Measurements from ENCODE around the gene YY1AP1.
"Not testable (repeated sequence)": the region's sequence is repeated elsewhere in the genome, so short reads cannot be mapped to it uniquely, and the experiment has no call there.

The YY1AP1 gene

GRCh38 chr1:155704414-155704813 is 15.8 kb upstream of the YY1AP1 start:
- H3K4me3 ChIP-seq (ENCODE audit: control insufficient read depth in 1 of 7, extremely low read depth in 1 of 7, insufficient read depth in 4 of 7, low read depth in 2 of 7, low read length in 6 of 7); H3K27ac ChIP-seq (ENCODE audit: insufficient read depth in 1 of 2, low read depth in 1 of 2, low read length in 2 of 2, poor library complexity in 1 of 2, severe bottlenecking in 2 of 2); H3K27me3 ChIP-seq (replicated peaks in 2 of 5; ENCODE audit: control insufficient read depth in 4 of 5, insufficient read depth in 5 of 5, low read length in 4 of 5); H3K9me3 ChIP-seq (ENCODE audit: control extremely low read depth in 1 of 5, control insufficient read depth in 4 of 5, insufficient read depth in 2 of 5, low read depth in 1 of 5, low read length in 4 of 5); H3K4me1 ChIP-seq (ENCODE audit: control extremely low read depth in 1 of 4, control insufficient read depth in 4 of 4, insufficient read depth in 4 of 4, low read length in 3 of 4); POLR2A ChIA-PET; H3K36me3 ChIP-seq (ENCODE audit: control insufficient read depth in 4 of 4, insufficient read depth in 4 of 4, low read length in 3 of 4); DNase-seq: not testable (repeated sequence)
- 100% methylated on average over 3 of the region's 5 CpGs for WGBS (ENCODE audit: insufficient coverage)
- CTCF ChIA-PET = interaction anchor here (2.0 kb wide), 1 partner anchor 10 kb away, joined by 6 read pairs; no protein-coding TSS in a partner anchor

GRCh38 chr1:155703216-155703615 is 14.6 kb upstream of the YY1AP1 start:
- POLR2A ChIA-PET = no interaction called here

GRCh38 chr1:155701675-155702074 is 13.1 kb upstream of the YY1AP1 start:
- CTCF ChIA-PET; POLR2A ChIA-PET; H3K4me1 ChIP-seq (ENCODE audit: control extremely low read depth in 1 of 4, control insufficient read depth in 4 of 4, insufficient read depth in 4 of 4, low read length in 3 of 4); H3K36me3 ChIP-seq (ENCODE audit: control insufficient read depth in 4 of 4, insufficient read depth in 4 of 4, low read length in 3 of 4); H3K4me3 ChIP-seq (ENCODE audit: control insufficient read depth in 1 of 7, extremely low read depth in 1 of 7, insufficient read depth in 4 of 7, low read depth in 2 of 7, low read length in 6 of 7); H3K27me3 ChIP-seq (replicated peaks in 2 of 5; ENCODE audit: control insufficient read depth in 4 of 5, insufficient read depth in 5 of 5, low read length in 4 of 5); H3K9me3 ChIP-seq (ENCODE audit: control extremely low read depth in 1 of 5, control insufficient read depth in 4 of 5, insufficient read depth in 2 of 5, low read depth in 1 of 5, low read length in 4 of 5); H3K27ac ChIP-seq (ENCODE audit: insufficient read depth in 1 of 2, low read depth in 1 of 2, low read length in 2 of 2, poor library complexity in 1 of 2, severe bottlenecking in 2 of 2): not testable (repeated sequence)
- DNase-seq = peak in 1 of 3 donors; percentile 17
- no CpG with 5 or more reads among the region's 2 CpGs for WGBS (ENCODE audit: insufficient coverage)

More at GRCh38 chr1:155703216-155703615, 14.6 kb upstream of the YY1AP1 start:
- Histone ChIP-seq H3K36me3 (ENCODE audit: control insufficient read depth in 4 of 4, insufficient read depth in 4 of 4, low read length in 3 of 4) (peaks cover 0 to 2% (median 0%) of the 10 kb centered on the region in 4 experiments), H3K27ac (ENCODE audit: insufficient read depth in 1 of 2, low read depth in 1 of 2, low read length in 2 of 2, poor library complexity in 1 of 2, severe bottlenecking in 2 of 2) (no peak overlapping the region), H3K4me3 (ENCODE audit: control insufficient read depth in 1 of 7, extremely low read depth in 1 of 7, insufficient read depth in 4 of 7, low read depth in 2 of 7, low read length in 6 of 7) (no peak overlapping the region), H3K27me3 (replicated peaks in 2 of 5; ENCODE audit: control insufficient read depth in 4 of 5, insufficient read depth in 5 of 5, low read length in 4 of 5) (no peaks in the 10 kb centered on the region), H3K9me3 (ENCODE audit: control extremely low read depth in 1 of 5, control insufficient read depth in 4 of 5, insufficient read depth in 2 of 5, low read depth in 1 of 5, low read length in 4 of 5) (no peaks in the 10 kb centered on the region), H3K4me1 (ENCODE audit: control extremely low read depth in 1 of 4, control insufficient read depth in 4 of 4, insufficient read depth in 4 of 4, low read length in 3 of 4) (no peaks in the 10 kb centered on the region)
- WGBS (ENCODE audit: insufficient coverage) = 100% methylated on average over 5 of the region's 6 CpGs
- CTCF ChIA-PET = interaction anchor here (1.2 kb wide), 1 partner anchor 10 kb away, joined by 3 read pairs; no protein-coding TSS in a partner anchor
- DNase-seq = no peak

GRCh38 chr1:155699062-155699461 is 10.5 kb upstream of the YY1AP1 start:
- H3K4me3 ChIP-seq (ENCODE audit: control insufficient read depth in 1 of 7, extremely low read depth in 1 of 7, insufficient read depth in 4 of 7, low read depth in 2 of 7, low read length in 6 of 7); H3K27ac ChIP-seq (ENCODE audit: insufficient read depth in 1 of 2, low read depth in 1 of 2, low read length in 2 of 2, poor library complexity in 1 of 2, severe bottlenecking in 2 of 2); CTCF ChIA-PET; H3K9me3 ChIP-seq (ENCODE audit: control extremely low read depth in 1 of 5, control insufficient read depth in 4 of 5, insufficient read depth in 2 of 5, low read depth in 1 of 5, low read length in 4 of 5); POLR2A ChIA-PET; H3K36me3 ChIP-seq (ENCODE audit: control insufficient read depth in 4 of 4, insufficient read depth in 4 of 4, low read length in 3 of 4); H3K27me3 ChIP-seq (replicated peaks in 2 of 5; ENCODE audit: control insufficient read depth in 4 of 5, insufficient read depth in 5 of 5, low read length in 4 of 5); H3K4me1 ChIP-seq (ENCODE audit: control extremely low read depth in 1 of 4, control insufficient read depth in 4 of 4, insufficient read depth in 4 of 4, low read length in 3 of 4): not testable (repeated sequence)
- no CpG with 5 or more reads among the region's 4 CpGs for WGBS (ENCODE audit: insufficient coverage)
- peak in 2 of 3 donors; percentile 4 to 34 for DNase-seq

GRCh38 chr1:155698382-155699038 is 9.9 kb upstream of the YY1AP1 start:
- DNase-seq = no peak
- no peaks in the 10 kb centered on the region for H3K27me3 ChIP-seq (replicated peaks in 2 of 5; ENCODE audit: control insufficient read depth in 4 of 5, insufficient read depth in 5 of 5, low read length in 4 of 5)
- no peak overlapping the region for H3K4me3 ChIP-seq (ENCODE audit: control insufficient read depth in 1 of 7, extremely low read depth in 1 of 7, insufficient read depth in 4 of 7, low read depth in 2 of 7, low read length in 6 of 7)
- H3K27ac ChIP-seq (ENCODE audit: insufficient read depth in 1 of 2, low read depth in 1 of 2, low read length in 2 of 2, poor library complexity in 1 of 2, severe bottlenecking in 2 of 2) = no peak overlapping the region
- 97% methylated on average over 9 of the region's 13 CpGs for WGBS (ENCODE audit: insufficient coverage)
- H3K36me3 ChIP-seq (ENCODE audit: control insufficient read depth in 4 of 4, insufficient read depth in 4 of 4, low read length in 3 of 4) = peaks cover 0 to 8% (median 3%) of the 10 kb centered on the region in 4 experiments
- ChIA-PET CTCF (no interaction called here), POLR2A (no interaction called here)
- no peaks in the 10 kb centered on the region for H3K4me1 ChIP-seq (ENCODE audit: control extremely low read depth in 1 of 4, control insufficient read depth in 4 of 4, insufficient read depth in 4 of 4, low read length in 3 of 4)
- peaks cover 0 to 5% (median 0%) of the 10 kb centered on the region in 5 experiments for H3K9me3 ChIP-seq (ENCODE audit: control extremely low read depth in 1 of 5, control insufficient read depth in 4 of 5, insufficient read depth in 2 of 5, low read depth in 1 of 5, low read length in 4 of 5)

- POLR2A ChIA-PET; H3K9me3 ChIP-seq (ENCODE audit: control extremely low read depth in 1 of 5, control insufficient read depth in 4 of 5, insufficient read depth in 2 of 5, low read depth in 1 of 5, low read length in 4 of 5); H3K4me3 ChIP-seq (ENCODE audit: control insufficient read depth in 1 of 7, extremely low read depth in 1 of 7, insufficient read depth in 4 of 7, low read depth in 2 of 7, low read length in 6 of 7); H3K36me3 ChIP-seq (ENCODE audit: control insufficient read depth in 4 of 4, insufficient read depth in 4 of 4, low read length in 3 of 4); H3K27me3 ChIP-seq (replicated peaks in 2 of 5; ENCODE audit: control insufficient read depth in 4 of 5, insufficient read depth in 5 of 5, low read length in 4 of 5); DNase-seq; H3K27ac ChIP-seq (ENCODE audit: insufficient read depth in 1 of 2, low read depth in 1 of 2, low read length in 2 of 2, poor library complexity in 1 of 2, severe bottlenecking in 2 of 2); H3K4me1 ChIP-seq (ENCODE audit: control extremely low read depth in 1 of 4, control insufficient read depth in 4 of 4, insufficient read depth in 4 of 4, low read length in 3 of 4); CTCF ChIA-PET: not testable (repeated sequence)
- WGBS (ENCODE audit: insufficient coverage) = 89% methylated on average over 10 of the region's 11 CpGs
Observed at GRCh38 chr1:155697616-155698015, 9.0 kb upstream of the YY1AP1 start.

GRCh38 chr1:155697046-155697445 is 8.5 kb upstream of the YY1AP1 start:
- H3K27ac ChIP-seq (ENCODE audit: insufficient read depth in 1 of 2, low read depth in 1 of 2, low read length in 2 of 2, poor library complexity in 1 of 2, severe bottlenecking in 2 of 2) = no peak overlapping the region
- CTCF ChIA-PET = no interaction called here
- DNase-seq = no peak
- H3K4me3 ChIP-seq (ENCODE audit: control insufficient read depth in 1 of 7, extremely low read depth in 1 of 7, insufficient read depth in 4 of 7, low read depth in 2 of 7, low read length in 6 of 7) = no peak overlapping the region
- POLR2A ChIA-PET = interaction anchor here (0.6 kb wide), 1 partner anchor 12 kb away, joined by 3 read pairs; no protein-coding TSS in a partner anchor
- H3K4me1 ChIP-seq (ENCODE audit: control extremely low read depth in 1 of 4, control insufficient read depth in 4 of 4, insufficient read depth in 4 of 4, low read length in 3 of 4) = no peaks in the 10 kb centered on the region
- no peaks in the 10 kb centered on the region for H3K27me3 ChIP-seq (replicated peaks in 2 of 5; ENCODE audit: control insufficient read depth in 4 of 5, insufficient read depth in 5 of 5, low read length in 4 of 5)
- 100% methylated on average over 4 of the region's 10 CpGs for WGBS (ENCODE audit: insufficient coverage)
- H3K9me3 ChIP-seq (ENCODE audit: control extremely low read depth in 1 of 5, control insufficient read depth in 4 of 5, insufficient read depth in 2 of 5, low read depth in 1 of 5, low read length in 4 of 5) = peaks cover 0 to 8% (median 2%) of the 10 kb centered on the region in 5 experiments
- H3K36me3 ChIP-seq (ENCODE audit: control insufficient read depth in 4 of 4, insufficient read depth in 4 of 4, low read length in 3 of 4) = peaks cover 2 to 14% (median 7%) of the 10 kb centered on the region in 4 experiments

Data from common myeloid progenitor, CD34-positive (primary cell).